Glutamatergic neuron (in vitro differentiated cells): ENCODE data around the gene FBN3. TPM values are rescaled to one million over a fixed set of nuclear protein-coding genes. Genes with fewer than 3 reads are reported as not detected.
"Not testable (repeated sequence)": the region's sequence is repeated elsewhere in the genome, so short reads cannot be mapped to it uniquely, and the experiment has no call there.

Experiments
- DNase-seq: peaks from one replicate; pipeline ENCODE4 v3.0.0; 2022
- H3K27ac Mint-ChIP-seq: one replicate; pipeline ENCODE4 v1.8.0; 2020; ENCODE audit warnings: mild to moderate bottlenecking, mixed read lengths, inconsistent platforms; ENCODE audit not compliant: unreplicated experiment
- H3K27me3 Mint-ChIP-seq: one replicate; pipeline ENCODE4 v1.8.0; 2020; ENCODE audit warnings: mild to moderate bottlenecking, moderate library complexity, mixed read lengths, inconsistent platforms; ENCODE audit not compliant: unreplicated experiment
- H3K36me3 Mint-ChIP-seq: one replicate; pipeline ENCODE4 v1.8.0; 2020; ENCODE audit warnings: mild to moderate bottlenecking, mixed read lengths, inconsistent platforms; ENCODE audit not compliant: unreplicated experiment
- H3K4me1 Mint-ChIP-seq: one replicate; pipeline ENCODE4 v1.8.0; 2020; ENCODE audit warnings: mild to moderate bottlenecking, low read depth, mixed read lengths, inconsistent platforms; ENCODE audit not compliant: unreplicated experiment
- H3K4me3 Mint-ChIP-seq: one replicate; pipeline ENCODE4 v1.8.0; 2020; ENCODE audit warnings: mild to moderate bottlenecking, mixed read lengths, inconsistent platforms; ENCODE audit not compliant: unreplicated experiment
- H3K9me3 Mint-ChIP-seq: one replicate; pipeline ENCODE4 v1.8.0; 2020; ENCODE audit warnings: mild to moderate bottlenecking, moderate library complexity, mixed read lengths, inconsistent platforms; ENCODE audit not compliant: unreplicated experiment
- total RNA-seq: library from RNA; stranded (reverse); fragmentation: NEBNext Ultra II Directional; extraction: Animal tissue kit (Norgen Biotek cat#: 25700); gene quantifications from one replicate; pipeline ENCODE4 v1.2.1, GENCODE V29; 2021; ENCODE audit not compliant: unreplicated experiment
- TF ChIP-seq, protein P1 (sequence below): fragments of 200-600 bp; sonication (generic); IDR thresholded peaks from one replicate; pipeline ENCODE4 v1.5.0; 2021; ENCODE audit not compliant: partially characterized antibody, unreplicated experiment

FBN3 gene
- total RNA-seq, 1 donor from 2014 or later: 18.3 TPM

DNA sequence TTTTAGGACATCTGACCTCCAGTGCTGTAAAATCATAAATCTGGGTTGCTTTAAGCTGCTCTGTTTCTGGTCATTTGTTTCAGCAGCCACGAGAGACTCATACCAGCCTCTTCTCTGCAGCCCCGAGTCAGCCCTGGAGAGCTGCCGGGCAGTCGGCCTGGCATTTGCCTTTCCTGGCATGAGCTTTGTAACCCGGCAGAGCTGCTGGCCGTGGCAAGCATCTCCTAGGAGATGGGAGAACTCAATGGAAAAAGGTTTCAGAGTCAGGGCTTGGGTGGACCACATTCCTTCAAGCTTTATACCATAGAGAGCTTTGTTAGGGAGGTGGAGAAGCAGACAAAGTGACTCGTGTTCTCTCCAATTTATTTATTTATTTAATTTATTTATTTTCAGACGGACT, 118.4 kb downstream of the FBN3 start:
- H3K36me3 Mint-ChIP-seq: no peaks in the 10 kb centered on the region
- no peak overlapping the region for H3K27ac Mint-ChIP-seq
- TF ChIP-seq, protein P1, sequence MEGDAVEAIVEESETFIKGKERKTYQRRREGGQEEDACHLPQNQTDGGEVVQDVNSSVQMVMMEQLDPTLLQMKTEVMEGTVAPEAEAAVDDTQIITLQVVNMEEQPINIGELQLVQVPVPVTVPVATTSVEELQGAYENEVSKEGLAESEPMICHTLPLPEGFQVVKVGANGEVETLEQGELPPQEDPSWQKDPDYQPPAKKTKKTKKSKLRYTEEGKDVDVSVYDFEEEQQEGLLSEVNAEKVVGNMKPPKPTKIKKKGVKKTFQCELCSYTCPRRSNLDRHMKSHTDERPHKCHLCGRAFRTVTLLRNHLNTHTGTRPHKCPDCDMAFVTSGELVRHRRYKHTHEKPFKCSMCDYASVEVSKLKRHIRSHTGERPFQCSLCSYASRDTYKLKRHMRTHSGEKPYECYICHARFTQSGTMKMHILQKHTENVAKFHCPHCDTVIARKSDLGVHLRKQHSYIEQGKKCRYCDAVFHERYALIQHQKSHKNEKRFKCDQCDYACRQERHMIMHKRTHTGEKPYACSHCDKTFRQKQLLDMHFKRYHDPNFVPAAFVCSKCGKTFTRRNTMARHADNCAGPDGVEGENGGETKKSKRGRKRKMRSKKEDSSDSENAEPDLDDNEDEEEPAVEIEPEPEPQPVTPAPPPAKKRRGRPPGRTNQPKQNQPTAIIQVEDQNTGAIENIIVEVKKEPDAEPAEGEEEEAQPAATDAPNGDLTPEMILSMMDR: no peak
- no peaks in the 10 kb centered on the region for H3K9me3 Mint-ChIP-seq
- DNase-seq: no peak
- peaks cover under 1% of the 10 kb centered on the region for H3K4me1 Mint-ChIP-seq
- H3K4me3 Mint-ChIP-seq: no peak overlapping the region
- H3K27me3 Mint-ChIP-seq: peaks cover 3% of the 10 kb centered on the region

DNA sequence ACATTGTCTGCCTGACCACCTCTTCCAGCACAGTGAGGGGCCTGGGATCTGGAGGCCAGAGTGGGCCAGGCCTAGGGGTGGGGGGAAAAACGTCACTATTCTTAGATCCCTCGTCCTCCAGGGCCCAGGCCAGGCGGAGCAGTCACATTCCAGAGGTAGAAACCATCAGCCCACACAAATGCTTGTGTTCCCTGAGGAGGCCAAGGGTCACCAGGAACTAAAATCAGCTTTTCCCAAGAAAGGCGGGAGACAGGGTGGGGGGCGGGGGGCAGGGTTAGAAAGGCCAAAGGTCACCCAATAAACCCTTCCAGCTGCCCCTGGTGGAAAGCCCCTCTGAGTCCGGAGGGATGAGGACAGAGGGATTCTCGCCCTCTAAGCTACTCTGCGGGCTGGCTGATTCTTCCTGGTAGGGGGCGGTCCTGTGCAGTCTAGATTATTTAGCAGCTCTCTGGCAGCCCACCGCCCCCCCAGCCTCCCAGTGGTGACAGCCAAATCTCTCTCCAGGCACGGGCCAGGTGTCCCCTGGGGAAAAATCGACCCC, 120.4 kb downstream of the FBN3 start:
- Mint-ChIP-seq H3K27ac (no peak overlapping the region), H3K4me3 (no peak overlapping the region)

DNA sequence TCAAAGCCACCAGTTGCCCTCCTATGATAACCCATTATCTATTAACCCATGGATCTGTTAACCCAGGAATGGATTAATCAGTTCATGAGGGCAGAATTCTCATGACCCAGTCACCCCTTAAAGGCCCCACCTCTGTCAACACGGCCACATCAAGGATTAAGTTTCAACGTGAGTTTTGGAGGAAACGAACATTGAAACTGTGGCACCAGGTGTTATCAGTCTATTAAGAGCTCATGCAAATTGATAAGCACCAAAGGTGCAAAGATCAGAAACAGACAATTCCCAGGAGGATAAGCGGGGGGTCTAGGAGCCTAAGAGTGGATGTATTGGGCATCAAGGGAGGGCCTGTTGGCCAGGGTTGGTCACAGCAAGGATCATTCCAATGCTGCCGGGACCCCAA, 124.1 kb downstream of the FBN3 start:
- Mint-ChIP-seq H3K27ac (no peak overlapping the region), H3K4me1 (no peaks in the 10 kb centered on the region), H3K27me3 (peaks cover 3% of the 10 kb centered on the region), H3K9me3 (peaks cover 5% of the 10 kb centered on the region), H3K4me3 (no peak overlapping the region), H3K36me3 (no peaks in the 10 kb centered on the region)
- DNase-seq: no peak
- TF ChIP-seq, protein P1: no peak

More for the DNA sequence above, 120.4 kb downstream of the FBN3 start:
- Mint-ChIP-seq H3K36me3 (no peaks in the 10 kb centered on the region), H3K4me1 (no peaks in the 10 kb centered on the region), H3K9me3 (no peaks in the 10 kb centered on the region), H3K27me3 (peaks cover 3% of the 10 kb centered on the region)
- TF ChIP-seq, protein P1: no peak
- DNase-seq: peak; percentile 44

DNA sequence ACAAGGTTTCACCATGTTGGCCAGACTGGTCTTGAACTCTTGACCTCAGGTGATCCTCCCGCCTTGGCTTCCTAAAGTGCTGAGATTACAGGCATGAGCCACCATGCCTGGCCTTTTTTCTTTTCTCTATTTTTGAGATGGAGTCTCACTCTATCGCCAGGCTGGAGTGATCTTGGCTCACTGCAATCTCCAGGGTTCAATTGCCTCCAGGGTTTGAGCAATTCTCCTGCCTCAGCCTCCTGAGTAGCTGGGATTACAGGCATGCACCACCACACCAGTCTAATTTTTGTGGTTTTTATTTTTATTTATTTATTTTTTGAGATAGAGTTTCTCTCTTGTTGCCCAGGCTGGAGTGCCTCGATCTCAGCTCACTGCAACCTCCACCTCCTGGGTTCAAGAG, 125.1 kb downstream of the FBN3 start:
- H3K4me1 Mint-ChIP-seq, H3K4me3 Mint-ChIP-seq, H3K27me3 Mint-ChIP-seq, H3K36me3 Mint-ChIP-seq, H3K27ac Mint-ChIP-seq, H3K9me3 Mint-ChIP-seq, DNase-seq: not testable (repeated sequence)

DNA sequence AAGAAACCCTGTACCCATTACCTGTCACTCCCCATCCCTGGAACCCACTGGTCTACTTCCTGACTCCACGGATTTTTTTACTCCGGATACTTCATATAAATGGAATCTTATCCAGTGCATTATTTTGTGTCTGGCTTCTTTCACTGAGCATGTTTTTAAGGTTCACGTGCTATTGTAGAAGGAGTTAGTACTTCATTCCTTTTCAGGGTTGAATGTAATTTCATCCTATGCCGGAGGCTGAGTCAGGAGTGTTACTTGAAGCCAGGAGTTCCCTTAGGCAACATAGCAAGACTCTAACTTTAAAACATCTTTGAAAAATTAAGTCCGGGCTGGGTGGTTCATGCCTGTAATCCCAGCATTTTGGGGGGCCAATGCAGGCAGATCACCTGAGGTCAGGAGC, 126.0 kb downstream of the FBN3 start:
- Mint-ChIP-seq H3K27me3 (peaks cover 3% of the 10 kb centered on the region), H3K27ac (no peak overlapping the region), H3K36me3 (no peaks in the 10 kb centered on the region), H3K4me1 (no peaks in the 10 kb centered on the region), H3K9me3 (peaks cover 6% of the 10 kb centered on the region), H3K4me3 (no peak overlapping the region)
- TF ChIP-seq, protein P1: no peak
- no peak for DNase-seq
